ENCODE results near the gene PLXNA3. TPM values are rescaled to one million over a fixed set of nuclear protein-coding genes. Genes with fewer than 3 reads are reported as not detected.

Gene PLXNA3
- polyA plus RNA-seq, 4 donors: 38.6 to 50.2 (median 47.5) TPM

GRCh38 chrX:154457491-154458115 is 478 bp upstream of the PLXNA3 start:
- no peak for DNase-seq (ENCODE audit: low read depth in 4 of 4, low spot score in 3 of 4)

GRCh38 chrX:154458954-154459778 is 1.1 kb downstream of the PLXNA3 start:
- no peak for DNase-seq (ENCODE audit: low read depth in 4 of 4, low spot score in 3 of 4)

- DNase-seq (ENCODE audit: low read depth in 4 of 4, low spot score in 3 of 4): no peak
Measured at GRCh38 chrX:154459832-154460231, 1.8 kb downstream of the PLXNA3 start.

- DNase-seq (ENCODE audit: low read depth in 4 of 4, low spot score in 3 of 4): no peak
Measured at GRCh38 chrX:154460326-154460725, 2.2 kb downstream of the PLXNA3 start.

GRCh38 chrX:154462396-154462795 is 4.3 kb downstream of the PLXNA3 start:
- DNase-seq (ENCODE audit: low read depth in 4 of 4, low spot score in 3 of 4): no peak

GRCh38 chrX:154463611-154464220 is 5.6 kb downstream of the PLXNA3 start:
- DNase-seq (ENCODE audit: low read depth in 4 of 4, low spot score in 3 of 4): no peak

GRCh38 chrX:154464806-154465365 is 6.8 kb downstream of the PLXNA3 start:
- DNase-seq (ENCODE audit: low read depth in 4 of 4, low spot score in 3 of 4): no peak

GRCh38 chrX:154465601-154466000 is 7.5 kb downstream of the PLXNA3 start:
- DNase-seq (ENCODE audit: low read depth in 4 of 4, low spot score in 3 of 4): no peak

GRCh38 chrX:154466036-154466435 is 8.0 kb downstream of the PLXNA3 start:
- no peak for DNase-seq (ENCODE audit: low read depth in 4 of 4, low spot score in 3 of 4)

GRCh38 chrX:154466907-154467306 is 8.8 kb downstream of the PLXNA3 start:
- no peak for DNase-seq (ENCODE audit: low read depth in 4 of 4, low spot score in 3 of 4)

GRCh38 chrX:154467556-154467955 is 9.5 kb downstream of the PLXNA3 start:
- DNase-seq (ENCODE audit: low read depth in 4 of 4, low spot score in 3 of 4): no peak

GRCh38 chrX:154468217-154468616 is 10.1 kb downstream of the PLXNA3 start:
- no peak for DNase-seq (ENCODE audit: low read depth in 4 of 4, low spot score in 3 of 4)

- DNase-seq (ENCODE audit: low read depth in 4 of 4, low spot score in 3 of 4): no peak
Measured at GRCh38 chrX:154469114-154469513, 11.0 kb downstream of the PLXNA3 start.

- DNase-seq (ENCODE audit: low read depth in 4 of 4, low spot score in 3 of 4): no peak
Measured at GRCh38 chrX:154469880-154470279, 11.8 kb downstream of the PLXNA3 start.

- DNase-seq (ENCODE audit: low read depth in 4 of 4, low spot score in 3 of 4): no peak
Measured at GRCh38 chrX:154470434-154470833, 12.4 kb downstream of the PLXNA3 start.

GRCh38 chrX:154470914-154471568 is 13.0 kb downstream of the PLXNA3 start:
- DNase-seq (ENCODE audit: low read depth in 4 of 4, low spot score in 3 of 4): no peak

- no peak for DNase-seq (ENCODE audit: low read depth in 4 of 4, low spot score in 3 of 4)
Measured at GRCh38 chrX:154471839-154472684, 14.0 kb downstream of the PLXNA3 start.

GRCh38 chrX:154472685-154473632 is 14.9 kb downstream of the PLXNA3 start:
- DNase-seq (ENCODE audit: low read depth in 4 of 4, low spot score in 3 of 4): no peak

GRCh38 chrX:154473683-154474082 is 15.6 kb downstream of the PLXNA3 start:
- DNase-seq (ENCODE audit: low read depth in 4 of 4, low spot score in 3 of 4): no peak
